Esophagus squamous epithelium (tissue), 5 donors: ENCODE results near the gene PDE10A. TPM values are rescaled to one million over a fixed set of nuclear protein-coding genes. Genes with fewer than 3 reads are reported as not detected.

Experiments used
- DNase-seq: peaks from one replicate; lab custom pipeline; 2025; lab: John Stamatoyannopoulos, UW
- H3K27ac ChIP-seq, 4 donors: fragments of 200-600 bp; sonication (generic); one replicate each; pipeline ENCODE4 v1.5.1; 2016 to 2019; ENCODE audit warnings: mild to moderate bottlenecking in 1 of 4
- H3K27me3 ChIP-seq, 4 donors: fragments of 200-600 bp; sonication (generic); 1 replicate in 3 of 4; 2 replicates in 1 of 4; pipeline versions ENCODE4 v1.5.1 to v1.6.0; 2017 to 2021; ENCODE audit warnings: antibody characterized with exemption in 1 of 4
- H3K36me3 ChIP-seq, 3 donors: fragments of 200-600 bp; sonication (generic); one replicate each; pipeline ENCODE4 v1.5.1; 2016 to 2019
- H3K4me1 ChIP-seq, 3 donors: fragments of 200-600 bp; sonication (generic); one replicate each; pipeline ENCODE4 v1.5.1; 2017 to 2019
- H3K4me3 ChIP-seq, 4 donors: fragments of 200-600 bp; sonication (generic); 1 replicate in 3 of 4; 2 replicates in 1 of 4; pipeline ENCODE4 v1.5.1; 2016 to 2019; ENCODE audit warnings: mild to moderate bottlenecking in 2 of 4, moderate library complexity in 1 of 4
- H3K9me3 ChIP-seq, 3 donors: fragments of 200-600 bp; sonication (generic); one replicate each; pipeline ENCODE4 v1.5.1; 2016 to 2019
- POLR2A ChIP-seq, 4 donors: fragments of 450-650 bp; IDR thresholded peaks; one replicate each; pipeline ENCODE4 v1.6.1; 2017; ENCODE audit warnings: antibody characterized with exemption in 4 of 4, mild to moderate bottlenecking in 4 of 4, moderate library complexity in 3 of 4
- WGBS, 2 donors: methylation state at CpG; one replicate each; pipeline ENCODE4 v1.1.5; 2018; 5-methylcytosine and 5-hydroxymethylcytosine counted together
- intact Hi-C: fragments of 100-400 bp; cut with DNase I; formaldehyde crosslinking; loops from one replicate; pipeline ENCODE4 v1.15.0; 2022
- total RNA-seq, 4 donors: library from RNA; depleted of rRNA; stranded (reverse); fragments of >200 nt; gene quantifications; one replicate each; pipeline ENCODE4 v1.1.0, GENCODE V29; 2016
- TF ChIP-seq, protein P1 (sequence below), 6 experiments: fragments of 450-650 bp in 4 of 6; fragments of 200-600 bp in 2 of 6; sonication (generic) in 2 of 6; IDR thresholded peaks; one replicate each; pipeline ENCODE4 v1.5.1; 2016 to 2019; ENCODE audit warnings: antibody characterized with exemption in 6 of 6, mild to moderate bottlenecking in 4 of 6, moderate library complexity in 4 of 6
- donor health status: DM: yes; HTN: yes; CAD: no.

Gene PDE10A
- 1 to 10 TPM in 3 of 4 donors, under 1 TPM in 1; 0.27 to 3.1 (median 1.4) TPM for total RNA-seq

DNA sequence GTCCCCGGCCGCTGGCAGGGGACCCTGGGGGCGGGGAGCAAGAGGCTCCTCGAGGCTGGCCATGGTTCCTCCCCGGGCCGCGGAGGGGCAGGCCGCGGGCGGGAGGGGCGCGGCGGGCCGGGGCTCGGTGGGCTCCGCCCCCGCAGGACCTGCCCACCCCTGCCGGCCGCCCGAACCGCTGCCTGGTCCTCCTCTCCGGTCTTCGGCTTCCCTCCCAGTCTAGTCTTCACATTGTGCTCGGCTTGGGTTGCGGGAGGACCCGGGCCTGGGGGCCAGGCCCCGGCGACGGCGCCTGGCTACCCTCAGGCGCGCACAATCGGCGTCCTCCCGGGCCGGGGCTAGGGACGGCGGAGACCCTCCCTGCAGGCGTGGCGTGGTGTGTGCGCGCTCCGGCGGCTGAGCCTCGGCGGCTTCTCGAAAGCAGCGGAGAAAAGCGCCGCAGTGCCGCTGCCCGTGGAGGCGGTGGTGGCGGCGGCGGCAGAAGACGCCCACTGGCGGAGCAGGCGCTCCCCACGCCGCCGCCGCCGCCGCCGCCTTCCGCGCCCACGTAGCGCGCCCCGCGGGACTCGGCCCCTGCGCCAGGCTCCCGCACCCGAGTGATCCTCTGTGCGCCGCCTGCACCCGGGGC, at the start of gene PDE10A:
PDE10A (minus strand) TSS at position 493 of the 628 bp plus-strand sequence; CDS start at position 63, 430 bp downstream.
- no peak for DNase-seq
- no peak for TF ChIP-seq POLR2A (IDR thresholded peaks at IDR 0.05)
- TF ChIP-seq, protein P1, sequence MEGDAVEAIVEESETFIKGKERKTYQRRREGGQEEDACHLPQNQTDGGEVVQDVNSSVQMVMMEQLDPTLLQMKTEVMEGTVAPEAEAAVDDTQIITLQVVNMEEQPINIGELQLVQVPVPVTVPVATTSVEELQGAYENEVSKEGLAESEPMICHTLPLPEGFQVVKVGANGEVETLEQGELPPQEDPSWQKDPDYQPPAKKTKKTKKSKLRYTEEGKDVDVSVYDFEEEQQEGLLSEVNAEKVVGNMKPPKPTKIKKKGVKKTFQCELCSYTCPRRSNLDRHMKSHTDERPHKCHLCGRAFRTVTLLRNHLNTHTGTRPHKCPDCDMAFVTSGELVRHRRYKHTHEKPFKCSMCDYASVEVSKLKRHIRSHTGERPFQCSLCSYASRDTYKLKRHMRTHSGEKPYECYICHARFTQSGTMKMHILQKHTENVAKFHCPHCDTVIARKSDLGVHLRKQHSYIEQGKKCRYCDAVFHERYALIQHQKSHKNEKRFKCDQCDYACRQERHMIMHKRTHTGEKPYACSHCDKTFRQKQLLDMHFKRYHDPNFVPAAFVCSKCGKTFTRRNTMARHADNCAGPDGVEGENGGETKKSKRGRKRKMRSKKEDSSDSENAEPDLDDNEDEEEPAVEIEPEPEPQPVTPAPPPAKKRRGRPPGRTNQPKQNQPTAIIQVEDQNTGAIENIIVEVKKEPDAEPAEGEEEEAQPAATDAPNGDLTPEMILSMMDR (IDR thresholded peaks at IDR 0.05), result no peak
- Histone ChIP-seq H3K27me3 (peaks cover 15 to 100% (median 22%) of the 10 kb centered on the region in 4 donors), H3K27ac (peak within 1 kb of the TSS in 3 of 4 donors; percentile 54 to 65 (median 63)), H3K4me1 (peaks cover 25 to 54% (median 31%) of the 10 kb centered on the region in 3 donors), H3K9me3 (no peaks in the 10 kb centered on the region), H3K4me3 (peak within 1 kb of the TSS; percentile 34 to 65 (median 50)), H3K36me3 (no peaks in the 10 kb centered on the region)
- no CpG with 5 or more reads among the region's 80 CpGs for WGBS, 2 donors
- intact Hi-C loops, result no loop called here

- Histone ChIP-seq H3K27me3 (no peaks in the 10 kb centered on the region), H3K9me3 (no peaks in the 10 kb centered on the region), H3K4me3 (no peak overlapping the region), H3K4me1 (peaks cover 0 to 7% (median 0%) of the 10 kb centered on the region in 3 donors), H3K27ac (no peak overlapping the region), H3K36me3 (no peaks in the 10 kb centered on the region)
- intact Hi-C loops, result no loop called here
- WGBS, 2 donors, result 92 to 93% methylated on average over 20 to 21 of the region's 23 CpGs
- TF ChIP-seq POLR2A (IDR thresholded peaks at IDR 0.05), result no peak
- TF ChIP-seq, protein P1 (IDR thresholded peaks at IDR 0.05), result no peak
- DNase-seq, result no peak
Measured at GRCh38 chr6:165708985-165709576, 46.0 kb upstream of the PDE10A start.

- H3K9me3 ChIP-seq, result no peaks in the 10 kb centered on the region
- peaks cover 0 to 13% (median 0%) of the 10 kb centered on the region in 3 donors for H3K4me1 ChIP-seq
- intact Hi-C loops, result no loop called here
- H3K36me3 ChIP-seq, result no peaks in the 10 kb centered on the region
- TF ChIP-seq POLR2A (IDR thresholded peaks at IDR 0.05), result no peak
- TF ChIP-seq, protein P1 (IDR thresholded peaks at IDR 0.05), result no peak
- no peaks in the 10 kb centered on the region for H3K27me3 ChIP-seq
- H3K4me3 ChIP-seq, result no peak overlapping the region
- WGBS, 2 donors, result 87 to 92% methylated on average over 13 of the region's 14 CpGs
- H3K27ac ChIP-seq, result no peak overlapping the region
- no peak for DNase-seq
Measured at GRCh38 chr6:165707067-165707853, 44.2 kb upstream of the PDE10A start.

DNA sequence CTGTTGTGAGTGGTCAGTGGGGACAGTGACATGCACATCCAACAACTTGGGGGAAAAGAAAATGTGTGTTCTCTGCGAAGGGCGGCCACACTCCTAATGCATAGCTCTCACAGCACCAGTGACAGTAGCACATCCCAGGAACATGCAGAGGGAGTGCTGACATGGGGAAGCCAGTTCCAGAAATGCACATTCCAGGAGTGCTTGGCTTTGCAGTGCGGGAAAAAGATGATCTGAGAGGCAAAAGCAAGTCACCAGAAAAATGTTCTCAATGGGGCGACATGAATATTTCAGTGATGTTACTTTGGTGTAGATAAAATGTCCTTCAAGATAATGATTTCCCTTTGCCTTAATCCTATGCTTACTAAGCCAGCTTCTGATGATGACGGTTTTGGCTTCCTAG, 42.9 kb upstream of the PDE10A start:
- intact Hi-C loops, result no loop called here
- no peak overlapping the region for H3K27ac ChIP-seq
- H3K27me3 ChIP-seq, result no peaks in the 10 kb centered on the region
- H3K9me3 ChIP-seq, result no peaks in the 10 kb centered on the region
- TF ChIP-seq, protein P1 (IDR thresholded peaks at IDR 0.05), result no peak
- TF ChIP-seq POLR2A (IDR thresholded peaks at IDR 0.05), result no peak
- 73 to 88% methylated on average over 5 of the region's 5 CpGs for WGBS, 2 donors
- H3K36me3 ChIP-seq, result no peaks in the 10 kb centered on the region
- peaks cover 0 to 13% (median 0%) of the 10 kb centered on the region in 3 donors for H3K4me1 ChIP-seq
- H3K4me3 ChIP-seq, result no peak overlapping the region
- no peak for DNase-seq
